SK-N-SH treated with all-trans-retinoic acid at 6 μM for 48 hours (cell line): ENCODE results near the gene FLYWCH2.

ENCODE experiments used
- ARNTL ChIP-seq: fragments of 450-650 bp; formaldehyde crosslinking; IDR thresholded peaks from 2 replicates; pipeline ENCODE4 v1.5.0; 2020; ENCODE audit warnings: low read depth, mild to moderate bottlenecking, moderate library complexity, borderline replicate concordance
- OSR1 ChIP-seq: fragments of 250-450 bp; sonication (Bioruptor Pico); IDR thresholded peaks from 2 replicates; pipeline ENCODE4 v1.8.0; 2022; ENCODE audit warnings: moderate library complexity, mild to moderate bottlenecking, inconsistent platforms
- ZFP30 ChIP-seq: fragments of 450-650 bp; formaldehyde crosslinking; IDR thresholded peaks from 2 replicates; pipeline ENCODE4 v1.5.0; 2022; ENCODE audit warnings: mild to moderate bottlenecking, moderate library complexity
- TF ChIP-seq, protein P1 (sequence below): fragments of 250-450 bp; sonication (Bioruptor Pico); IDR thresholded peaks from 2 replicates; pipeline ENCODE4 v1.5.1; 2020; ENCODE audit warnings: low read depth, mild to moderate bottlenecking, moderate library complexity
- TF ChIP-seq, protein P2 (sequence below): fragments of 250-450 bp; sonication (Bioruptor Pico); IDR thresholded peaks from 2 replicates; pipeline ENCODE4 v1.8.0; 2020; ENCODE audit warnings: mild to moderate bottlenecking, moderate library complexity, borderline replicate concordance

GRCh38 chr16:2841606-2842339 lies 41.2 kb upstream of the FLYWCH2 start:
- TF ChIP-seq ZFP30 (CRISPR knock-in tag): no peak
- no peak for TF ChIP-seq OSR1
- TF ChIP-seq ARNTL (CRISPR knock-in tag): no peak
- TF ChIP-seq, protein P1, sequence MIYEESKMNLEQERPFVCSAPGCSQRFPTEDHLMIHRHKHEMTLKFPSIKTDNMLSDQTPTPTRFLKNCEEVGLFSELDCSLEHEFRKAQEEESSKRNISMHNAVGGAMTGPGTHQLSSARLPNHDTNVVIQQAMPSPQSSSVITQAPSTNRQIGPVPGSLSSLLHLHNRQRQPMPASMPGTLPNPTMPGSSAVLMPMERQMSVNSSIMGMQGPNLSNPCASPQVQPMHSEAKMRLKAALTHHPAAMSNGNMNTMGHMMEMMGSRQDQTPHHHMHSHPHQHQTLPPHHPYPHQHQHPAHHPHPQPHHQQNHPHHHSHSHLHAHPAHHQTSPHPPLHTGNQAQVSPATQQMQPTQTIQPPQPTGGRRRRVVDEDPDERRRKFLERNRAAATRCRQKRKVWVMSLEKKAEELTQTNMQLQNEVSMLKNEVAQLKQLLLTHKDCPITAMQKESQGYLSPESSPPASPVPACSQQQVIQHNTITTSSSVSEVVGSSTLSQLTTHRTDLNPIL (CRISPR knock-in tag): no peak
- TF ChIP-seq, protein P2, sequence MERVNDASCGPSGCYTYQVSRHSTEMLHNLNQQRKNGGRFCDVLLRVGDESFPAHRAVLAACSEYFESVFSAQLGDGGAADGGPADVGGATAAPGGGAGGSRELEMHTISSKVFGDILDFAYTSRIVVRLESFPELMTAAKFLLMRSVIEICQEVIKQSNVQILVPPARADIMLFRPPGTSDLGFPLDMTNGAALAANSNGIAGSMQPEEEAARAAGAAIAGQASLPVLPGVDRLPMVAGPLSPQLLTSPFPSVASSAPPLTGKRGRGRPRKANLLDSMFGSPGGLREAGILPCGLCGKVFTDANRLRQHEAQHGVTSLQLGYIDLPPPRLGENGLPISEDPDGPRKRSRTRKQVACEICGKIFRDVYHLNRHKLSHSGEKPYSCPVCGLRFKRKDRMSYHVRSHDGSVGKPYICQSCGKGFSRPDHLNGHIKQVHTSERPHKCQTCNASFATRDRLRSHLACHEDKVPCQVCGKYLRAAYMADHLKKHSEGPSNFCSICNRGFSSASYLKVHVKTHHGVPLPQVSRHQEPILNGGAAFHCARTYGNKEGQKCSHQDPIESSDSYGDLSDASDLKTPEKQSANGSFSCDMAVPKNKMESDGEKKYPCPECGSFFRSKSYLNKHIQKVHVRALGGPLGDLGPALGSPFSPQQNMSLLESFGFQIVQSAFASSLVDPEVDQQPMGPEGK (CRISPR knock-in tag): no peak
